ENCODE measurements around the gene AVL9.

The AVL9 gene

GRCh38 chr7:32560075-32560474 is 64.8 kb downstream of the AVL9 start:
- Histone ChIP-seq H3K4me1 (ENCODE audit: control insufficient read depth, insufficient read depth, low read length) (no peaks in the 10 kb centered on the region), H3K27me3 (ENCODE audit: control insufficient read depth, insufficient read depth, low read length) (no peaks in the 10 kb centered on the region), H3K9me3 (ENCODE audit: control insufficient read depth, insufficient read depth, low read length) (no peaks in the 10 kb centered on the region), H3K36me3 (ENCODE audit: control insufficient read depth, insufficient read depth, low read length) (peaks cover 2% of the 10 kb centered on the region; the same call in 1 of the 2 replicates), H3K4me3 (ENCODE audit: low read length) (no peak overlapping the region), H3K27ac (ENCODE audit: low read length) (no peak overlapping the region)
- DNase-seq (ENCODE audit: low read depth, low spot score): no peak
- no CpG with 5 or more reads among the region's 2 CpGs for WGBS (ENCODE audit: insufficient coverage, insufficient read length)

GRCh38 chr7:32561613-32562012 is 66.3 kb downstream of the AVL9 start:
- H3K4me1 ChIP-seq (ENCODE audit: control insufficient read depth, insufficient read depth, low read length): no peaks in the 10 kb centered on the region
- no peaks in the 10 kb centered on the region for H3K9me3 ChIP-seq (ENCODE audit: control insufficient read depth, insufficient read depth, low read length)
- H3K36me3 ChIP-seq (ENCODE audit: control insufficient read depth, insufficient read depth, low read length): 0 out of 2 replicates have a peak, but pooled peaks cover 2% of the 10 kb centered on the region
- no peak overlapping the region for H3K27ac ChIP-seq (ENCODE audit: low read length)
- H3K27me3 ChIP-seq (ENCODE audit: control insufficient read depth, insufficient read depth, low read length): no peaks in the 10 kb centered on the region
- no CpG with 5 or more reads among the region's 2 CpGs for WGBS (ENCODE audit: insufficient coverage, insufficient read length)
- H3K4me3 ChIP-seq (ENCODE audit: low read length): no peak overlapping the region
- DNase-seq (ENCODE audit: low read depth, low spot score): no peak

GRCh38 chr7:32564542-32564941 is 69.3 kb downstream of the AVL9 start:
- Histone ChIP-seq H3K27me3 (ENCODE audit: control insufficient read depth, insufficient read depth, low read length) (no peaks in the 10 kb centered on the region), H3K4me1 (ENCODE audit: control insufficient read depth, insufficient read depth, low read length) (no peaks in the 10 kb centered on the region), H3K27ac (ENCODE audit: low read length) (no peak overlapping the region), H3K9me3 (ENCODE audit: control insufficient read depth, insufficient read depth, low read length) (no peaks in the 10 kb centered on the region), H3K36me3 (ENCODE audit: control insufficient read depth, insufficient read depth, low read length) (0 out of 2 replicates have a peak, but pooled peaks cover 2% of the 10 kb centered on the region), H3K4me3 (ENCODE audit: low read length) (no peak overlapping the region)
- no CpG with 5 or more reads among the region's 3 CpGs for WGBS (ENCODE audit: insufficient coverage, insufficient read length)
- DNase-seq (ENCODE audit: low read depth, low spot score): no peak

GRCh38 chr7:32569388-32570289 is 74.3 kb downstream of the AVL9 start:
- WGBS (ENCODE audit: insufficient coverage, insufficient read length): no CpG with 5 or more reads among the region's 8 CpGs

GRCh38 chr7:32573110-32573687 is 77.9 kb downstream of the AVL9 start:
- Histone ChIP-seq H3K4me1 (ENCODE audit: control insufficient read depth, insufficient read depth, low read length) (no peaks in the 10 kb centered on the region), H3K9me3 (ENCODE audit: control insufficient read depth, insufficient read depth, low read length) (no peaks in the 10 kb centered on the region), H3K36me3 (ENCODE audit: control insufficient read depth, insufficient read depth, low read length) (peaks cover 3% of the 10 kb centered on the region), H3K4me3 (ENCODE audit: low read length) (no peak overlapping the region), H3K27me3 (ENCODE audit: control insufficient read depth, insufficient read depth, low read length) (no peaks in the 10 kb centered on the region), H3K27ac (ENCODE audit: low read length) (no peak overlapping the region)
- WGBS (ENCODE audit: insufficient coverage, insufficient read length): no CpG with 5 or more reads among the region's 12 CpGs
- DNase-seq (ENCODE audit: low read depth, low spot score): no peak

More at GRCh38 chr7:32569388-32570289, 74.3 kb downstream of the AVL9 start:
- Histone ChIP-seq H3K27ac (ENCODE audit: low read length) (no peak overlapping the region), H3K4me1 (ENCODE audit: control insufficient read depth, insufficient read depth, low read length) (no peaks in the 10 kb centered on the region), H3K9me3 (ENCODE audit: control insufficient read depth, insufficient read depth, low read length) (no peaks in the 10 kb centered on the region), H3K27me3 (ENCODE audit: control insufficient read depth, insufficient read depth, low read length) (no peaks in the 10 kb centered on the region), H3K36me3 (ENCODE audit: control insufficient read depth, insufficient read depth, low read length) (peaks cover 3% of the 10 kb centered on the region), H3K4me3 (ENCODE audit: low read length) (no peak overlapping the region)
- DNase-seq (ENCODE audit: low read depth, low spot score): no peak

GRCh38 chr7:32574626-32575025 is 79.3 kb downstream of the AVL9 start:
- Histone ChIP-seq H3K4me3 (ENCODE audit: low read length) (no peak overlapping the region), H3K9me3 (ENCODE audit: control insufficient read depth, insufficient read depth, low read length) (no peaks in the 10 kb centered on the region), H3K27ac (ENCODE audit: low read length) (no peak overlapping the region), H3K27me3 (ENCODE audit: control insufficient read depth, insufficient read depth, low read length) (no peaks in the 10 kb centered on the region), H3K4me1 (ENCODE audit: control insufficient read depth, insufficient read depth, low read length) (no peaks in the 10 kb centered on the region), H3K36me3 (ENCODE audit: control insufficient read depth, insufficient read depth, low read length) (peaks cover 3% of the 10 kb centered on the region)
- DNase-seq (ENCODE audit: low read depth, low spot score): no peak
- no CpG with 5 or more reads among the region's 1 CpG for WGBS (ENCODE audit: insufficient coverage, insufficient read length)

- H3K36me3 ChIP-seq (ENCODE audit: control insufficient read depth, insufficient read depth, low read length): peaks cover 7% of the 10 kb centered on the region
Measured at GRCh38 chr7:32577421-32577820, 82.1 kb downstream of the AVL9 start.

GRCh38 chr7:32579776-32580175 is 84.5 kb downstream of the AVL9 start:
- Histone ChIP-seq H3K36me3 (ENCODE audit: control insufficient read depth, insufficient read depth, low read length) (peaks cover 6% of the 10 kb centered on the region; the same call in 1 of the 2 replicates), H3K4me3 (ENCODE audit: low read length) (no peak overlapping the region), H3K27me3 (ENCODE audit: control insufficient read depth, insufficient read depth, low read length) (no peaks in the 10 kb centered on the region), H3K27ac (ENCODE audit: low read length) (no peak overlapping the region), H3K9me3 (ENCODE audit: control insufficient read depth, insufficient read depth, low read length) (no peaks in the 10 kb centered on the region), H3K4me1 (ENCODE audit: control insufficient read depth, insufficient read depth, low read length) (no peaks in the 10 kb centered on the region)
- WGBS (ENCODE audit: insufficient coverage, insufficient read length): no CpG with 5 or more reads among the region's 2 CpGs
- no peak for DNase-seq (ENCODE audit: low read depth, low spot score)

More at GRCh38 chr7:32577421-32577820, 82.1 kb downstream of the AVL9 start:
- H3K27me3 ChIP-seq (ENCODE audit: control insufficient read depth, insufficient read depth, low read length): no peaks in the 10 kb centered on the region
- DNase-seq (ENCODE audit: low read depth, low spot score): no peak
- no peaks in the 10 kb centered on the region for H3K9me3 ChIP-seq (ENCODE audit: control insufficient read depth, insufficient read depth, low read length)
- no peak overlapping the region for H3K4me3 ChIP-seq (ENCODE audit: low read length)
- no peaks in the 10 kb centered on the region for H3K4me1 ChIP-seq (ENCODE audit: control insufficient read depth, insufficient read depth, low read length)
- no peak overlapping the region for H3K27ac ChIP-seq (ENCODE audit: low read length)
- WGBS (ENCODE audit: insufficient coverage, insufficient read length): no CpG with 5 or more reads among the region's 2 CpGs

GRCh38 chr7:32580646-32581045 is 85.4 kb downstream of the AVL9 start:
- no peak overlapping the region for H3K4me3 ChIP-seq (ENCODE audit: low read length)
- no peaks in the 10 kb centered on the region for H3K4me1 ChIP-seq (ENCODE audit: control insufficient read depth, insufficient read depth, low read length)
- H3K27ac ChIP-seq (ENCODE audit: low read length): no peak overlapping the region
- H3K27me3 ChIP-seq (ENCODE audit: control insufficient read depth, insufficient read depth, low read length): no peaks in the 10 kb centered on the region
- DNase-seq (ENCODE audit: low read depth, low spot score): no peak
- peaks cover 6% of the 10 kb centered on the region; the same call in 1 of the 2 replicates for H3K36me3 ChIP-seq (ENCODE audit: control insufficient read depth, insufficient read depth, low read length)
- no CpG with 5 or more reads among the region's 4 CpGs for WGBS (ENCODE audit: insufficient coverage, insufficient read length)
- no peaks in the 10 kb centered on the region for H3K9me3 ChIP-seq (ENCODE audit: control insufficient read depth, insufficient read depth, low read length)

- Histone ChIP-seq H3K27ac (ENCODE audit: low read length) (no peak overlapping the region), H3K27me3 (ENCODE audit: control insufficient read depth, insufficient read depth, low read length) (no peaks in the 10 kb centered on the region), H3K4me3 (ENCODE audit: low read length) (no peak overlapping the region), H3K4me1 (ENCODE audit: control insufficient read depth, insufficient read depth, low read length) (peaks cover 6% of the 10 kb centered on the region), H3K36me3 (ENCODE audit: control insufficient read depth, insufficient read depth, low read length) (peaks cover 6% of the 10 kb centered on the region; the same call in 1 of the 2 replicates), H3K9me3 (ENCODE audit: control insufficient read depth, insufficient read depth, low read length) (no peaks in the 10 kb centered on the region)
- no CpG with 5 or more reads among the region's 3 CpGs for WGBS (ENCODE audit: insufficient coverage, insufficient read length)
- no peak for DNase-seq (ENCODE audit: low read depth, low spot score)
Measured at GRCh38 chr7:32582036-32582435, 86.7 kb downstream of the AVL9 start.
